ENCODE measurements around the gene IDE. TPM values are rescaled to one million over a fixed set of nuclear protein-coding genes. Genes with fewer than 3 reads are reported as not detected.

Gene IDE
- total and polyA plus RNA-seq, 2 of the 13 experiments (the other 11 are each of a cell fraction or from before 2014, with no cell fraction given): 16.1 to 52.1 TPM

- DNase-seq (ENCODE audit: low spot score) (no peak), FAIRE-seq (no peak), ATAC-seq (no peak)
- whole genome bisulfite sequencing (ENCODE audit: low lambda C conversion rate): 70% methylated on average over 6 of the region's 7 CpGs
- Histone ChIP-seq H3K36me3 (replicated peaks in 1 of 2; ENCODE audit: control insufficient read depth in 1 of 2, insufficient read depth in 2 of 2, low read length in 2 of 2) (no peaks in the 10 kb centered on the region), H3K9ac (ENCODE audit: insufficient read depth, low read depth, low read length) (no peak overlapping the region), H4K20me1 (ENCODE audit: insufficient read depth, low read length) (no peaks in the 10 kb centered on the region), H3K79me2 (ENCODE audit: insufficient read depth, low read length) (no peaks in the 10 kb centered on the region), H3K27ac (ENCODE audit: extremely low read length, insufficient read depth, low read length) (no peak overlapping the region), H3K4me1 (ENCODE audit: insufficient read depth, low read length) (no peaks in the 10 kb centered on the region), H3K4me2 (ENCODE audit: low read depth, low read length) (no peak overlapping the region), H3K27me3 (ENCODE audit: control insufficient read depth in 1 of 2, insufficient read depth in 2 of 2, low read length in 2 of 2) (peaks cover 0 to 26% of the 10 kb centered on the region in 2 experiments; a peak in 3 of 5 replicates), H3K4me3 (replicated peaks in 1 of 3; ENCODE audit: insufficient read depth in 1 of 3, low read depth in 2 of 3, low read length in 3 of 3) (no peak overlapping the region), H2AFZ (ENCODE audit: low read length) (no peak overlapping the region), H3K9me3 (ENCODE audit: low read length) (no peaks in the 10 kb centered on the region)
- ChIA-PET CTCF (ENCODE audit: low intra/inter-chr PET ratio, low total read pairs) (no interaction called here), POLR2A (no interaction called here)
- TF ChIP-seq ZBTB38 (CRISPR knock-in tag; IDR thresholded peaks at IDR 0.05) (no peak), ZNF598 (CRISPR knock-in tag; IDR thresholded peaks at IDR 0.05; ENCODE audit: borderline replicate concordance) (no peak), ZNF644 (CRISPR knock-in tag; IDR thresholded peaks at IDR 0.05; ENCODE audit: low read depth) (no peak), ZBTB25 (CRISPR knock-in tag; IDR thresholded peaks at IDR 0.05) (no peak), ZNF263 (CRISPR knock-in tag; IDR thresholded peaks at IDR 0.05) (no peak), ZNF256 (CRISPR knock-in tag; conservative IDR thresholded peaks at IDR 0.05) (no peak), ZNF362 (CRISPR knock-in tag; IDR thresholded peaks at IDR 0.05; ENCODE audit: borderline replicate concordance) (no peak), ZSCAN21 (CRISPR knock-in tag; IDR thresholded peaks at IDR 0.05; ENCODE audit: borderline replicate concordance) (no peak), PRMT3 (CRISPR knock-in tag; IDR thresholded peaks at IDR 0.05; ENCODE audit: borderline replicate concordance, low read depth) (no peak), RFXAP (CRISPR knock-in tag; IDR thresholded peaks at IDR 0.05; ENCODE audit: borderline replicate concordance) (no peak), PITX1 (CRISPR knock-in tag; IDR thresholded peaks at IDR 0.05) (no peak), HIC2 (CRISPR knock-in tag; IDR thresholded peaks at IDR 0.05; ENCODE audit: low read depth) (no peak), ZNF124 (CRISPR knock-in tag; IDR thresholded peaks at IDR 0.05) (no peak), NBN (conservative IDR thresholded peaks at IDR 0.05) (no peak), CREBL2 (CRISPR knock-in tag; IDR thresholded peaks at IDR 0.05; ENCODE audit: borderline replicate concordance) (no peak), SRY (CRISPR knock-in tag; IDR thresholded peaks at IDR 0.05) (no peak), PHF5A (CRISPR knock-in tag; IDR thresholded peaks at IDR 0.05; ENCODE audit: low read depth, unreplicated experiment) (no peak), SAP130 (CRISPR knock-in tag; IDR thresholded peaks at IDR 0.05; ENCODE audit: low read depth) (no peak), CHCHD3 (CRISPR knock-in tag; IDR thresholded peaks at IDR 0.05) (no peak)
- intact Hi-C loops (cut with micrococcal nuclease; ENCODE audit: unreplicated experiment): no loop called here
- BruUV-seq (replicated peaks): no TSS peak
- in situ Hi-C loops (cut with HindIII; ENCODE audit: extremely low pct_ligation_motif_present, low pct_unique_long_range_greater_than_20kb): no loop called here
These were observed 155.0 kb downstream of the IDE start for GRCh38 chr10:92418891-92419290.

All from HepG2 (cell line).